ENCODE results near the gene TMEM178B.
"Not testable (repeated sequence)": the region's sequence is repeated elsewhere in the genome, so short reads cannot be mapped to it uniquely, and the experiment has no call there.

The TMEM178B gene

DNA sequence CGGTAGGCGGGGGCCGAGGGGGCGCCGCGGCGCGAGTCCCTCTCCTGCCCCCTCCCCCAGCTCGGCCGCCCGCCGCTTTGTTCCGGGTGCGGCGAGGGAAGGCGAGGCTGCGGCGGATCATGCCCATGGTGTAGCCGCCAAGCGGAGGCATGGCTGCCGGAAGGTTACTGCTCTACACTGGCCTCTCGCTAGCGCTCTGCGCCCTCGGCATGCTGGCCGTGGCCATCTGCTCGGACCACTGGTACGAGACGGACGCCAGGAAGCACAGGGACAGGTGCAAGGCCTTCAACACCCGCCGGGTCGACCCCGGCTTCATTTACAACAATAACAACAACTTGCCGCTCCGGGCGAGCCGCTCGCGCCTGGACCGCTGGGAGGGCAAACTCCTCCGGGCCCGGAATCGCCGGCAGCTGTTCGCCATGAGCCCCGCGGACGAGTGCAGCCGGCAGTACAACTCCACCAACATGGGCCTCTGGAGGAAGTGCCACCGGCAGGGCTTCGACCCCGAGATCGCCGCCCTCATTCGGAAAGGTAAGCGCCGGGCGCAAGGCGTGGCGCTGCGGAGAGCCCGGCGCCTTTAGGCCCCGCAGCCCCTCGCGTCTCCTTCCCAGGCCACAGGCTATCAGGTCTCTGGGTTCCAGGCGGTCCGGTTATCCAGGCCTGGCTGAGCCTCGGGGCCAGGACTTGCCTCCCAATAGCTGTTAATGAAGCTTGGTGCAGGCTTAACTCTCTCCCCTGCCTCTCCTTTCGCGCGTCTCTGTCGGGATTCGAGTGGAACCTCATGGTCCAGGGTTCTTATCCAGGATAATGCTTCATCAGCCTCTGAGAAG, 513 bp downstream of the TMEM178B start:
- DNase-seq (ENCODE audit: low read depth in 2 of 3, low spot score in 2 of 3), result peak in 1 of 3 experiments; percentile 9

GRCh38 chr7:141074997-141075396, 1.1 kb downstream of the TMEM178B start:
- DNase-seq (ENCODE audit: low read depth in 2 of 3, low spot score in 2 of 3), result no peak

DNA sequence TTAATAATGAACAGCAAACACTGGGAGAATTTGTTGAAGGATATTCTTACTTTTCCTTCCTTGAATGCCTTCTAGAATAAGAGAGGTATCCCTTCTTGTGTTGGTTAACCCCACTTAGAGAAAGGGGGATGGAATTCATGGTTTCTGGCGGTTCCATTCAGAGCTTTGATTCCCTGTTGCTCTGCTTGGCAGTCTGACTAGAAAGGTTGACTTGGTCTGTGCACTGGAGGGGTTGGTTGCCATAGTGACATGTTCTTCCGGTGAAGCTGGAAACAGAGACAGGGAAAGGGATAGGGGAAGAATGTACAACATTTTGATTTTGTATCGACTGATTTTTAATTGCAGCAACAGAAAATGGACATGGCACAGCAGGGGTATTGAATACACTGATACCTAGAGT, 2.5 kb downstream of the TMEM178B start:
- DNase-seq (ENCODE audit: low read depth in 2 of 3, low spot score in 2 of 3), result no peak

- DNase-seq (ENCODE audit: low read depth in 2 of 3, low spot score in 2 of 3), result no peak
These were observed 5.4 kb downstream of the TMEM178B start for GRCh38 chr7:141079219-141079618.

GRCh38 chr7:141089490-141089889, 15.6 kb downstream of the TMEM178B start:
- DNase-seq (ENCODE audit: low read depth in 2 of 3, low spot score in 2 of 3), result not testable (repeated sequence)

GRCh38 chr7:141094336-141095070, 20.6 kb downstream of the TMEM178B start:
- no peak for DNase-seq (ENCODE audit: low read depth in 2 of 3, low spot score in 2 of 3)

GRCh38 chr7:141097430-141097829, 23.6 kb downstream of the TMEM178B start:
- DNase-seq (ENCODE audit: low read depth in 2 of 3, low spot score in 2 of 3), result no peak

GRCh38 chr7:141102436-141102835, 28.6 kb downstream of the TMEM178B start:
- DNase-seq (ENCODE audit: low read depth in 2 of 3, low spot score in 2 of 3), result no peak

GRCh38 chr7:141103847-141104429, 30.1 kb downstream of the TMEM178B start:
- no peak for DNase-seq (ENCODE audit: low read depth in 2 of 3, low spot score in 2 of 3)

DNA sequence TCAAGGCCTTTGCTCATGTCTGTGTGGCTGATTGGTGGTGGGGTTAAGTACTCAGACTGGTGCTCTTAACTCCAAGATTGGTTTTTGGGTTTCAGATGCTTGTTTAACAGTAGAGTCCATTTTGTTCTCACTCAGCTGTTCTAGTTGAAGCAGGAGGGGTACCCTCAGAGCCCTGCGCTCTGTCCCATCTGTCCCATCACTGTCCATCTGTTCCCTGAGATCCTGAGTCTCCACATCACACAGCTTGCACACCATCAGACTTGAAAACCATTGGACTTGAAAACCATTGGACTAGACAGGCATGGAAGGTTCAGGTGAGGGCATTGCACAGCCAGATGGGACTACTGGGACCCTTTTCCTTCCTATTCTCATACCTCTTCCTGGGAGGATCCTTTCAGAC, 39.3 kb downstream of the TMEM178B start:
- DNase-seq (ENCODE audit: low read depth in 2 of 3, low spot score in 2 of 3), result no peak

DNA sequence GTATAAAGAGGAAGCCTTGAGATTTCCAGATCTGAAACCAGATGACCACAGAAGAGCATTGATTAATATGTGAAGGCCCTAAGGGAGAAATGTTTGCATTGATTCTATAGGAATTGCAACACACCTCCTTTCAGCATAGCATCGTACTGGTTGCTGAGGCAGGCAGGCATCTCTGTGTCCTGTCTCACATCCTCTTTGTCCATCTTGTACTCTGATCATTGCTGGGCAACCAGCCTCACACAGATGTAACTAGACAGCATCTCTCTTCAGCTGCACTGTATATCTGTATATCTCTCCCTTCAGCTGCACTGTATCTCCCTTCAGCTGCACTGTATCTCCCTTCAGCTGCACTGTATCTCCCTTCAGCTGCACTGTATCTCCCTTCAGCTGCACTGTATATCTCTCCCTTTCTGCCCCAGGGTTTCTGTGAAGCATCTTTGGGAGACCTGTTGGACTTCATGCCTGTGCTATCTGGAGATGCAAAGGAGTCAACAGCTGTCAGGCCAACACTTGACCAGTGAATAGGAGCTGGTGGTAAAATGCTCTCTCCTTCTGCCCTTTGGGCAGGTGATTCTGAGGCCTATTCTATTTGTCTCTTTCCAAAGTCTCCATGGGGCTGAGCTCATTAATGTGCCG, 40.3 kb downstream of the TMEM178B start:
- DNase-seq (ENCODE audit: low read depth in 2 of 3, low spot score in 2 of 3), result no peak

DNA sequence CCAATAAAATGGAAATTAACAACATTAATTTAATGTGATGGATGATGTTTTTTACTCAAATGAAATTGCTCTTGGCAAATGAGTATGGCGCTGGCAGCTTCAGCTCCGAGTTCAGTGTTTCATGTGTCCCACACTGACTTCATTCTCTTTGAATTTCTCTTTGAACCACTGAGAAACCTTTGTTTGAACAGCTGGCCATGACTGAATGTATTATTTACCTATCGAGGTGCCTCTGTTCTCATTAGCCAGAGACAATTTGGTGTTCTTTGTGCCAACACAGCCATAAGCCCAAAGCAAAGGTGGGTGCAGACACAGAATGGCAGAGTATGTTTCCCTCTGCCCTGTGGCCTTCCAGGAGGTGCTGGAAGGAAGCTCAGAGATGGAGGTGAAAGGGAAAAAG, 42.1 kb downstream of the TMEM178B start:
- no peak for DNase-seq (ENCODE audit: low read depth in 2 of 3, low spot score in 2 of 3)

GRCh38 chr7:141116661-141117060, 42.8 kb downstream of the TMEM178B start:
- not testable (repeated sequence) for DNase-seq (ENCODE audit: low read depth in 2 of 3, low spot score in 2 of 3)

DNA sequence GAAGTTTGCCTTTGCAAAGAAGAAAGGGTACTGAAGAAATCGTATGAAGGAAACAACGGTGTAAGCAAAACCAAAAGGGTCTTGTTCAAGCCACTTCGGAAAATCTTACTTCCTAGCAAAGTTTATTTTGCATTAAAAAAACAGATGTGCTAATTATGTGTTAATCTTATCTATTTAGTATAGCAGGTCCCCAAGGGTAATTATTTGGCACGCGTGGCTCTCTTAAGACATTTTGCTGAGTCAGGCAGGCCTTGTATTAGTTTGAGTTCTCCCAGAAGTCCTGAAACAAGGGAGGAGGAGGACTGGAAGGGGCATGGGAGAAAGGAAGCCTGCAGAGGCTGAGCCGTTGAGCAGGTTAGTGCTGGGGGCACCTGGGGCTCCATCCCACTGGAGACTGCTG, 44.9 kb downstream of the TMEM178B start:
- DNase-seq (ENCODE audit: low read depth in 2 of 3, low spot score in 2 of 3), result no peak

DNA sequence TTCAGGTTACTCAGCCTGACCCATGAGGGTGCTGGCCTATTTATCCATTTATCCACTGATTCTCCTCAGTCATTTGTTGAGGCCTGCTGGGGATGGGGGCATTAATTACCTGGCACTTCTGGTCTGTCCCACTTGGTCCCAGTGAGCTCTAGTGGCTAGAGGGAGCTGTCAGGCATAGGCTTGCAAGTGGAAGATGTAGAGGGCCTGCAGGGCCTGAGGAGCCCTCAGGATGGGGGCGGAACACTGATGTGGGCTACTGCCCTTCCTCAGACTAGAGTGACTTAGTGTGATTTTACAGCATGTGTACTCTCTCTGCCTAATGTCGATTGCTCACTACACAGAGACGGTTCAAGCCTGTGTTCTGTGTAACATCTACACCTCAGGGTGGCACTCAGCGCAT, 45.3 kb downstream of the TMEM178B start:
- no peak for DNase-seq (ENCODE audit: low read depth in 2 of 3, low spot score in 2 of 3)

DNA sequence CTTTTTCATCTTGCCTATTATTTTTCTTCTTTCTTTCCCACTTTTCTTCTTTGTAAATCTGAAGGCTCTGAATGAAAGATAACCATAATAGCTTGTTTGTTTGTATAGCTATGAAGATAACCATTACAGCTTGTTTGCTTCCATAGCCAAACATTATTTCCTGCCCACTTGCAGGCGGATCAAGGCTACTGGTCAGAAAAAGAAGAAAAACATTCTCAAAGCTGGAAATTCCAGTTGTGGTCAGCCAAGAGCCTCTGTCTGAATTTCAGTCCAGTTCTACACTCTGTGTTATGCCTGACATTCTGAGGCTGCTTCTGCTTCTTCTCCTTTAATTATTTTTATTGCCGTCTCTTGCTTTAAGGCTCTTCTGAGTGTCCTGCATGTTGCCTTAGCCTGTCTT, 48.9 kb downstream of the TMEM178B start:
- no peak for DNase-seq (ENCODE audit: low read depth in 2 of 3, low spot score in 2 of 3)

DNA sequence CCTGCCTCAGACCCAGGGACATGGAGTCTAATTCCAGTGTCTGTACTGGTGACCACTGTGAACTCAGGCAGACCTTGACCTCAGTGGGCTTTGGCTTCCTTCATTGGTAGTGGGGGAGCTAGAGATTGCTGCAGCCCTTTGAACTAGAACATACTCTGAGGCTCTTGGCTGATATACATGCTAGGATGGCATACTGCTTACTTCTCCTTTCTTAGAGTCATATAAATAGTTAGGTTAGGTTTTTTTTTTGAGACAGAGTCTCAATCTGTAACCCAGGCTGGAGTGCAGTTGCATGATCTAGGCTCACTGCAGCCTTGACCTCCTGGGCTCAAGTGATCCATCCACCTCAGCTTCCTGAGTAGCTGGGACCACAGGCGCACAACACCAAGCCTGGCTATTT, 49.7 kb downstream of the TMEM178B start:
- DNase-seq (ENCODE audit: low read depth in 2 of 3, low spot score in 2 of 3), result no peak

DNA sequence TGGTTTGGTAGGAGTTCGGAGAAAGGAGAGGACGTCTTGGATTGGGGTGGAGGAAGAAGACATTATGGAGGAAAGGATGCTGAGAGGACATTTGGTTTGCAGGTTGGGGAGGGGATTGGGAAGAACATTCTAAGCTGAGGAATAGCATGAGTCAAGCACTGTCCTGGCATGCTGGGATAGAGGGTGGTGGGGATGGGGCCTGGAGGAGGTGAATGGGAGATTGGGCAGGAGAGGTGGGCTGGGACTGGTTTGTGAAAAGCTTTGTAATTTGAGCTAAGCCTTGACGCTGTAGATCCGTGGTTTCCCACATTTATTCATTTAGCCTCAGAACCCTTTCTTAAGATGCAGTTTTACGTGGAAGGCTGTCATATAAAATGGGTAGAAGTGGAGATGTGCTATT, 52.2 kb downstream of the TMEM178B start:
- DNase-seq (ENCODE audit: low read depth in 2 of 3, low spot score in 2 of 3), result no peak

DNA sequence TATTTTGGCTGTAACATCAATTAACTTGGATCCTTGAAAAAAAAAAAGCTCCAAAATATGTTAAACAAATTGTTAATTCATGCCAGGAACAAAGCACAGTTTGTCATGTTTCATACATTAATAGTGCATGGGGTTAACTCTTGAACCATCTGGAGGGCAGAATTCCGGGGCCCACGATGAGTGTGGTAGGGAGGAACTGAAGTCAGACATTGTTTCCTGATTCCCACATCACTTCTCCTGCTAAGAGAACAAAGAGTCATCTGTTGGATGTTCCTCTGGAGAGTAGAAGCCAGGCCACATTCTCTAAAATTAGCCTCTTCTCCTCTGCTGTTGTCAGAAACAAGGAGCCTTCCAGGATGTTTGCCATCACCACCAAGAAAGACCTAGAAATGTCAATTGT, 54.6 kb downstream of the TMEM178B start:
- DNase-seq (ENCODE audit: low read depth in 2 of 3, low spot score in 2 of 3), result no peak

- no peak for DNase-seq (ENCODE audit: low read depth in 2 of 3, low spot score in 2 of 3)
These were observed 55.1 kb downstream of the TMEM178B start for GRCh38 chr7:141128931-141129330.

DNA sequence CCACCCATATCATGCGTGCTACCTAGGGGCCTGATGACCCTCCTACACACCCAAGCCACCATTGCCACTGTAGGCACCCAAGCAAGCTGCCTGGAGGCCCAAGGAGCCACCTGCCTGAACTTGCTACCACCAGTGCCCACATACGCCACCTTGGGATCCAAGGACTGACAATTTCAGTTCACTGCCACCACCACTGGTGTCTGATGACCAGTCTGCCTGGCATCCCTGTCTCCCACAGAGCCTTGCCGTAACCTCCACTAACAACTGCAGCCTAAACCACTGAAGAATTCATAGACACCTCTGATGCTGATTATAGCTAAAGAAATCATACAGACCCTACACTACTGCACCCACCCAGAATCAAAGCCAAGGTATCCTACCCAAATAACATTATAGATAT, 58.8 kb downstream of the TMEM178B start:
- no peak for DNase-seq (ENCODE audit: low read depth in 2 of 3, low spot score in 2 of 3)

GRCh38 chr7:141133646-141134045, 59.8 kb downstream of the TMEM178B start:
- DNase-seq (ENCODE audit: low read depth in 2 of 3, low spot score in 2 of 3), result no peak

All from activated CD8-positive, alpha-beta memory T cell treated with anti-CD3 and anti-CD28 coated beads for 48 hours (primary cell).